ENCODE results near the gene TLX1. TPM values are rescaled to one million over a fixed set of nuclear protein-coding genes. Genes with fewer than 3 reads are reported as not detected.

TLX1 gene
- total and polyA plus RNA-seq, 9 of the 15 experiments (the other 6 are each of a cell fraction or from before 2014, with no cell fraction given): 0.03 to 3.3 (median 0.19) TPM; not detected in 1

- Histone ChIP-seq H3K9me1 (ENCODE audit: control insufficient read depth, insufficient read depth, low read length) (no peaks in the 10 kb centered on the region), H3K79me2 (ENCODE audit: control insufficient read depth, insufficient read depth, low read length) (no peaks in the 10 kb centered on the region), H3K4me2 (ENCODE audit: insufficient read depth, low read length) (no peak overlapping the region), H3K36me3 (ENCODE audit: control insufficient read depth, insufficient read depth, low read length) (no peaks in the 10 kb centered on the region), H3K4me3 (no peak overlapping the region), H3K4me1 (replicated peaks in 1 of 2; ENCODE audit: control insufficient read depth in 2 of 2, insufficient read depth in 2 of 2, low read length in 2 of 2) (peaks cover 0 to 7% of the 10 kb centered on the region in 2 experiments; a peak in 1 of 5 replicates), H3K27ac (ENCODE audit: extremely low read depth, low read depth, low read length) (no peak overlapping the region), H4K20me1 (replicated peaks; ENCODE audit: control insufficient read depth, insufficient read depth, low read length) (no peaks in the 10 kb centered on the region), H2AFZ (ENCODE audit: low read depth, low read length) (no peak overlapping the region), H3K27me3 (ENCODE audit: control insufficient read depth in 2 of 2, insufficient read depth in 2 of 2, low read length in 2 of 2) (peaks cover 6 to 57% of the 10 kb centered on the region in 2 experiments; a peak in 4 of 5 replicates), H3K9ac (ENCODE audit: insufficient read depth in 1 of 2, low read depth in 2 of 2, low read length in 2 of 2) (no peak overlapping the region), H3K9me3 (replicated peaks; ENCODE audit: control insufficient read depth, insufficient read depth, low read depth, low read length) (no peaks in the 10 kb centered on the region)
- TF ChIP-seq PRDM10 (IDR thresholded peaks at IDR 0.05; ENCODE audit: partially characterized antibody) (no peak), ZEB2 (IDR thresholded peaks at IDR 0.05) (no peak), IFI16 (CRISPR knock-in tag; IDR thresholded peaks at IDR 0.05) (no peak), FOXK1 (CRISPR knock-in tag; IDR thresholded peaks at IDR 0.05; ENCODE audit: borderline replicate concordance) (no peak), RAD21 (CRISPR knock-in tag; conservative IDR thresholded peaks at IDR 0.05 in 1 of 2, IDR thresholded peaks at IDR 0.05 in 1 of 2) (no peak), PRPF4 (IDR thresholded peaks at IDR 0.05; ENCODE audit: insufficient read depth, low read depth, low read length, poor library complexity, severe bottlenecking) (no peak)
- TF ChIP-seq, protein P1, sequence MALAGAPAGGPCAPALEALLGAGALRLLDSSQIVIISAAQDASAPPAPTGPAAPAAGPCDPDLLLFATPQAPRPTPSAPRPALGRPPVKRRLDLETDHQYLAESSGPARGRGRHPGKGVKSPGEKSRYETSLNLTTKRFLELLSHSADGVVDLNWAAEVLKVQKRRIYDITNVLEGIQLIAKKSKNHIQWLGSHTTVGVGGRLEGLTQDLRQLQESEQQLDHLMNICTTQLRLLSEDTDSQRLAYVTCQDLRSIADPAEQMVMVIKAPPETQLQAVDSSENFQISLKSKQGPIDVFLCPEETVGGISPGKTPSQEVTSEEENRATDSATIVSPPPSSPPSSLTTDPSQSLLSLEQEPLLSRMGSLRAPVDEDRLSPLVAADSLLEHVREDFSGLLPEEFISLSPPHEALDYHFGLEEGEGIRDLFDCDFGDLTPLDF (CRISPR knock-in tag; IDR thresholded peaks at IDR 0.05): no peak
- TF ChIP-seq, protein P2, sequence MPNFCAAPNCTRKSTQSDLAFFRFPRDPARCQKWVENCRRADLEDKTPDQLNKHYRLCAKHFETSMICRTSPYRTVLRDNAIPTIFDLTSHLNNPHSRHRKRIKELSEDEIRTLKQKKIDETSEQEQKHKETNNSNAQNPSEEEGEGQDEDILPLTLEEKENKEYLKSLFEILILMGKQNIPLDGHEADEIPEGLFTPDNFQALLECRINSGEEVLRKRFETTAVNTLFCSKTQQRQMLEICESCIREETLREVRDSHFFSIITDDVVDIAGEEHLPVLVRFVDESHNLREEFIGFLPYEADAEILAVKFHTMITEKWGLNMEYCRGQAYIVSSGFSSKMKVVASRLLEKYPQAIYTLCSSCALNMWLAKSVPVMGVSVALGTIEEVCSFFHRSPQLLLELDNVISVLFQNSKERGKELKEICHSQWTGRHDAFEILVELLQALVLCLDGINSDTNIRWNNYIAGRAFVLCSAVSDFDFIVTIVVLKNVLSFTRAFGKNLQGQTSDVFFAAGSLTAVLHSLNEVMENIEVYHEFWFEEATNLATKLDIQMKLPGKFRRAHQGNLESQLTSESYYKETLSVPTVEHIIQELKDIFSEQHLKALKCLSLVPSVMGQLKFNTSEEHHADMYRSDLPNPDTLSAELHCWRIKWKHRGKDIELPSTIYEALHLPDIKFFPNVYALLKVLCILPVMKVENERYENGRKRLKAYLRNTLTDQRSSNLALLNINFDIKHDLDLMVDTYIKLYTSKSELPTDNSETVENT (CRISPR knock-in tag; IDR thresholded peaks at IDR 0.05): no peak
- TF ChIP-seq, protein P3, sequence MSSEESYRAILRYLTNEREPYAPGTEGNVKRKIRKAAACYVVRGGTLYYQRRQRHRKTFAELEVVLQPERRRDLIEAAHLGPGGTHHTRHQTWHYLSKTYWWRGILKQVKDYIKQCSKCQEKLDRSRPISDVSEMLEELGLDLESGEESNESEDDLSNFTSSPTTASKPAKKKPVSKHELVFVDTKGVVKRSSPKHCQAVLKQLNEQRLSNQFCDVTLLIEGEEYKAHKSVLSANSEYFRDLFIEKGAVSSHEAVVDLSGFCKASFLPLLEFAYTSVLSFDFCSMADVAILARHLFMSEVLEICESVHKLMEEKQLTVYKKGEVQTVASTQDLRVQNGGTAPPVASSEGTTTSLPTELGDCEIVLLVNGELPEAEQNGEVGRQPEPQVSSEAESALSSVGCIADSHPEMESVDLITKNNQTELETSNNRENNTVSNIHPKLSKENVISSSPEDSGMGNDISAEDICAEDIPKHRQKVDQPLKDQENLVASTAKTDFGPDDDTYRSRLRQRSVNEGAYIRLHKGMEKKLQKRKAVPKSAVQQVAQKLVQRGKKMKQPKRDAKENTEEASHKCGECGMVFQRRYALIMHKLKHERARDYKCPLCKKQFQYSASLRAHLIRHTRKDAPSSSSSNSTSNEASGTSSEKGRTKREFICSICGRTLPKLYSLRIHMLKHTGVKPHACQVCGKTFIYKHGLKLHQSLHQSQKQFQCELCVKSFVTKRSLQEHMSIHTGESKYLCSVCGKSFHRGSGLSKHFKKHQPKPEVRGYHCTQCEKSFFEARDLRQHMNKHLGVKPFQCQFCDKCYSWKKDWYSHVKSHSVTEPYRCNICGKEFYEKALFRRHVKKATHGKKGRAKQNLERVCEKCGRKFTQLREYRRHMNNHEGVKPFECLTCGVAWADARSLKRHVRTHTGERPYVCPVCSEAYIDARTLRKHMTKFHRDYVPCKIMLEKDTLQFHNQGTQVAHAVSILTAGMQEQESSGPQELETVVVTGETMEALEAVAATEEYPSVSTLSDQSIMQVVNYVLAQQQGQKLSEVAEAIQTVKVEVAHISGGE (CRISPR knock-in tag; IDR thresholded peaks at IDR 0.05): no peak
- POLR2A ChIA-PET: interaction anchor here (0.7 kb wide), 1 partner anchor 30 kb away, joined by 4 read pairs; no protein-coding TSS in a partner anchor
- in situ Hi-C loops (cut with MboI): no loop called here
- CTCF ChIA-PET (ENCODE audit: low intra/inter-chr PET ratio): no interaction called here
- DNase-seq (ENCODE audit: extremely low read depth in 1 of 4, low spot score in 3 of 4) (no peak), FAIRE-seq (no peak), ATAC-seq (no peak)
- 0% methylated on average over 8 of the region's 10 CpGs for WGBS (ENCODE audit: insufficient coverage, low coverage, missing lambda C conversion rate)
- no TSS peak for BruUV-seq (replicated peaks)
- intact Hi-C loops (cut with micrococcal nuclease): no loop called here
These were observed 43.7 kb upstream of the TLX1 start for GRCh38 chr10:101087376-101087775.
